ENCODE results near the gene RWDD3. TPM values are rescaled to one million over a fixed set of nuclear protein-coding genes. Genes with fewer than 3 reads are reported as not detected.

Gene RWDD3
- total and polyA plus RNA-seq, 2 donors (not counting 3 experiments of a cell fraction or from before 2014, with no cell fraction given) = 9.3 to 12.1 TPM

- H3K27ac ChIP-seq (ENCODE audit: insufficient read depth, low read depth, low read length) = no peak overlapping the region
- H3K4me1 ChIP-seq (ENCODE audit: control insufficient read depth, extremely low read depth, insufficient read depth, low read length) = peaks cover 6% of the 10 kb centered on the region
- H3K9ac ChIP-seq (replicated peaks; ENCODE audit: extremely low read depth, insufficient read depth, low read length) = no peak overlapping the region
- no peaks in the 10 kb centered on the region for H3K27me3 ChIP-seq (ENCODE audit: control insufficient read depth in 2 of 2, insufficient read depth in 2 of 2, low read length in 2 of 2)
- ChIA-PET POLR2A (no interaction called here), CTCF (no interaction called here)
- no peaks in the 10 kb centered on the region for H3K9me3 ChIP-seq (replicated peaks; ENCODE audit: control insufficient read depth, insufficient read depth, low read length)
- DNase-seq (ENCODE audit: low read depth, low spot score) (no peak), FAIRE-seq (peak; percentile 54)
- peaks cover 10% of the 10 kb centered on the region for H3K79me2 ChIP-seq (ENCODE audit: control insufficient read depth, insufficient read depth, low read length)
- H2AFZ ChIP-seq (ENCODE audit: low read depth, low read length) = no peak overlapping the region
- intact Hi-C loops (cut with micrococcal nuclease) (loop anchor here (10.0 kb wide), 1 partner anchor 123 kb away; the partner anchor contains the start of gene TLCD4), dilution Hi-C loops (cut with MboI; ENCODE audit: extremely low pct_ligation_motif_present, low sequenced_read_pairs) (no loop called here)
- TF ChIP-seq POLR2AphosphoS5 (IDR thresholded peaks at IDR 0.05; ENCODE audit: insufficient read depth, low read depth, low read length) (no peak), JUN (IDR thresholded peaks at IDR 0.05; ENCODE audit: borderline replicate concordance, insufficient read depth, insufficient read length, low read depth) (no peak), POLR2A (IDR thresholded peaks at IDR 0.05; ENCODE audit: low read depth, low read length) (no peak), MAX (IDR thresholded peaks at IDR 0.05; ENCODE audit: insufficient read depth, insufficient read length) (no peak), EZH2 (IDR thresholded peaks at IDR 0.05; ENCODE audit: borderline replicate concordance, low read depth, low read length, severe bottlenecking) (no peak), GATA2 (IDR thresholded peaks at IDR 0.05; ENCODE audit: insufficient read depth, insufficient read length, low read depth, low read length) (no peak), MYC (IDR thresholded peaks at IDR 0.05; ENCODE audit: low read depth, low read length) (no peak), FOS (IDR thresholded peaks at IDR 0.05; ENCODE audit: borderline replicate concordance, insufficient read depth, low read length) (no peak), CTCF (IDR thresholded peaks at IDR 0.05; ENCODE audit: extremely low read depth in 1 of 2, insufficient read depth in 1 of 2, low read depth in 1 of 2, low read length in 2 of 2) (no peak)
- no peaks in the 10 kb centered on the region for H4K20me1 ChIP-seq (replicated peaks; ENCODE audit: control insufficient read depth, extremely low read depth, insufficient read depth, low read length)
- H3K36me3 ChIP-seq (ENCODE audit: control insufficient read depth in 2 of 2, extremely low read depth in 1 of 2, insufficient read depth in 2 of 2, low read length in 2 of 2) = peaks cover 0 to 2% of the 10 kb centered on the region in 2 experiments
- no peak overlapping the region for H3K4me2 ChIP-seq (ENCODE audit: insufficient read depth, low read length)
- no peaks in the 10 kb centered on the region for H3K9me1 ChIP-seq (replicated peaks; ENCODE audit: control insufficient read depth, extremely low read depth, insufficient read depth, low read length)
- H3K4me3 ChIP-seq (replicated peaks in 1 of 3; ENCODE audit: insufficient read depth in 1 of 3, low read depth in 1 of 3, low read length in 3 of 3) = no peak overlapping the region
- BruUV-seq (replicated peaks) = no TSS peak
Measured at GRCh38 chr1:95237981-95238703, 4.1 kb downstream of the RWDD3 start.
